ENCODE results near the gene TCF23. TPM values are rescaled to one million over a fixed set of nuclear protein-coding genes. Genes with fewer than 3 reads are reported as not detected.
"Not testable (repeated sequence)": the region's sequence is repeated elsewhere in the genome, so short reads cannot be mapped to it uniquely, and the experiment has no call there.

The TCF23 gene
- total RNA-seq, 1 experiment from 2014 or later: not detected

GRCh38 chr2:27184115-27184514, 35.3 kb downstream of the TCF23 start:
- no peak for DNase-seq (ENCODE audit: extremely low read depth, low read depth)

DNA sequence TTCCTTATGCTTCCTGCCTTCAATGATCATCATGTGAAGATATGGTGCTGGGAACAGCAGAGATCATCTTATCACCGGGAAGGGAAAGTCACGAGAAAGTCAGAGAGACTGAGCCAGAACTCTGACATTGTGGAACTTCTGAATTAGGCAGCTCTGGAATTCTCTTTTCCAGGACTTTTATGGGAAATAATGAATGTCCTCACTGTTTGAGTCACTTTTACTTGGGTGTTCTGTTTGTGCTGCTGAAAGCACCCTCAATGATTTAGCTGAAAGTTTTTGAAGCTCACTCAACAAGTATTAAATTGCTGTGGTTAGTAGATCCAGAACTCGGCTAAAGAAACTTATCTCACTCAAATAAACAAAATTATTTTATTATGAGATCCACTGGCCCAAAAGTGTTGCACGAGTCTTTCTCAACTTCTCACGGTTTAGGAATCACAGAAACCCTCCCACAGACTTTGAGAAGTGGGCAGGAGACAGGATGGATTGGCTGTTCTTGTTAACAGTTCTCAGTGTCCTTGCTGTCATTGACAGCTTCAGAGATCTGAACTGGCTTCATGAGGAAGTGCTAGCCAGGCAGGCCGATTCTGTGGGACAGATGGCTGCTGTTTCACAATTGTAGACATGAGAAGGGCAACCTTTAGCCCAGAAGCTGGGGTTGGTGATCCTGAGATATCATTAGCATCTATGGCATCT, 36.7 kb downstream of the TCF23 start:
- DNase-seq (ENCODE audit: extremely low read depth, low read depth): no peak

- DNase-seq (ENCODE audit: extremely low read depth, low read depth): no peak
These were observed 38.0 kb downstream of the TCF23 start for GRCh38 chr2:27186613-27187345.

GRCh38 chr2:27189989-27190388, 41.2 kb downstream of the TCF23 start:
- no peak for DNase-seq (ENCODE audit: extremely low read depth, low read depth)

GRCh38 chr2:27191070-27191829, 42.4 kb downstream of the TCF23 start:
- peak; percentile 65 for DNase-seq (ENCODE audit: extremely low read depth, low read depth)

DNA sequence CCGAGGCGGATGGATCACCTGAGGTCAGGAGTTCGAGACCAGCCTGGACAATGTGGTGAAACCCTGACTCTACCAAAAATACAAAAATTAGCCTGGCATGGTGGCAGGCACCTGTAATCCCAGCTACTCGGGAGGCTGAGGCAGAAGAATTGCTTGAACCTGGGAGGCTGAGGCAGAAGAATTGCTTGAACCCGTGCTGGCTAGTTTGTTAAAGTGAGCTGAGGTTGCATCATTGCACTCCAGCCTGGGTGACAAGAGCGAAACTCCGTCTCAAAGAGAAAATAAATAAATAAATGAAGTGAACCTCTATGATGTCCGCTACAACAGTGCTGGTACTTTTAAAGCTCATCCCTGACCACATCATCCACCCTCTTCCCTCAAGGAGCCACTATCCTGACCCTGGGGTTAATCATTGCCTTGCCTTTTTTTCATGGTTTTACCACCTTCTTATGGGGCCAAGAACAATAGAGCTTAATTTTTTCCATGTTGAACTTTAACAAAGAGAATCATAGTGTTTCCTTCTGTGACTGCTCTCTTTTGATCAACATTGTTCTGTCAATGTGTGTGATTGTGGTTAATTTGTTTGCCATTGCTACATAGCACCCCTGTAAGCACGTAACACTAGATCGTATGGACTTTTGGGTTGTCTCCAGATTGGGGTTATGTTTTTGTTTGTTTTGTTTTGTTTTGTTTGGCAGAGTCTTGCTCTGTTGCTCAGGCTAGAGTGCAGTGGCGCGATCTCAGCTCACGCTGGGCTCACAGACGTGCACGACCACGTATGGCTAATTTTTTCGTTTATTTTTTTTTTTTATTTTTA, 45.9 kb downstream of the TCF23 start:
- DNase-seq (ENCODE audit: extremely low read depth, low read depth): peak; percentile 37

GRCh38 chr2:27195799-27196198, 47.0 kb downstream of the TCF23 start:
- not testable (repeated sequence) for DNase-seq (ENCODE audit: extremely low read depth, low read depth)

GRCh38 chr2:27198068-27198467, 49.3 kb downstream of the TCF23 start:
- DNase-seq (ENCODE audit: extremely low read depth, low read depth): not testable (repeated sequence)

- no peak for DNase-seq (ENCODE audit: extremely low read depth, low read depth)
These were observed 49.8 kb downstream of the TCF23 start for GRCh38 chr2:27198627-27199026.

DNA sequence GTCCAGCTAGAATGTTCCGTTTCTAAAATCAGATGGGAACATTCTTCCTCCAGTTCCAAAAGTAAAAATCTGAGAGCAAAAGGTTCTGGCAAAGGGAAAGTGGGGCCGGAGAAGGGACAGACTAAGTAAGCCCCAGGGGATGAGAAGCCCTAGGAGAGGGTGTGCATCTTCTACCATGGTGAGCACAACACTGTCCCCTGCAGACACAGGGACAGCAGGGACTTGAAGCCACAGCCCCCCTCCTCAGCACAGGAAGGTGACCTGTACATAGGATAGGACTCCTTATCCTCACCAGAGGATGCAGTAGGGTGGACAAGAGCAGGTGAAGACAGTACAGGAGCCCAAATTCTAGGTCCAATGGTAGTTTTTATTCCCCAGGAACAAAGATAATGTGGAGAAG, 50.4 kb downstream of the TCF23 start:
- DNase-seq (ENCODE audit: extremely low read depth, low read depth): no peak

DNA sequence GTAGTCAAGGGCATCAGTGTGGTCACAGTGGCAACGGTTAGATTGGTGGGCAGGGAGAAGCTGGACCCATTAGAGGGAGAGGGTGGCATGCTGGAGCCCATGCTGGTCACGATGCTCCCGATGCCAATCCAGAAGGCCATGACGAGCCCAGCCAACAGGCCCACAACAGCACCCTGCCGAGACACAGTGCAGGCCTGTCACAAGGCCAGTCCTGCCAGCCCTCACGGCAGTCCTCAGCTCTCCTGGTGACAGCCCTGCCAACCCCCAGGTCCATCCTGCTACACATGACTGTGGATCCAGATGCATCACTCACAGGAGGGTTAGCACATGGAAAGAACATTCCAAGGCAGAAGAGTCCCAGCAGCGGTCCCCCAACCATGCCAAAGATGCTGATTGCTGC, 52.9 kb downstream of the TCF23 start:
- no peak for DNase-seq (ENCODE audit: extremely low read depth, low read depth)

DNA sequence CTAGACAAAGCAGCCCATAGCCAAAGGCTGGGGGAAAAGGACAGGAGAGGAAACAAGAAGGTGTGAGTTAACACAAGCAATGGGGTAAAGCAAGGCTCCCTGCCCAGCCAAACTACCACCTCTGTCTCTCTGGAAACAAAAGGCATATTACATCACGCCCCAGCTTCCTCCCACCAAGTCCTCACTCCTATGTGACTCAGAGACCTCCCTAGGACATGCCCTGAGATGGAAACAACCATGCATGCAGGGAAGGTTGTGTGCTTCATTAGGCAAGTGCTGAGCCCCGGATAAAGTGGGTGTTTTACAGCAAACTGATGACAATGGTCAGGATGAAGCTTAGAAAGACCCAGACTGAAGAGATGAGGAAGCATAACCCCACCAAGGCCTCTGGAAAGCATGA, 54.0 kb downstream of the TCF23 start:
- DNase-seq (ENCODE audit: extremely low read depth, low read depth): no peak

GRCh38 chr2:27203741-27204140, 54.9 kb downstream of the TCF23 start:
- DNase-seq (ENCODE audit: extremely low read depth, low read depth): no peak

DNA sequence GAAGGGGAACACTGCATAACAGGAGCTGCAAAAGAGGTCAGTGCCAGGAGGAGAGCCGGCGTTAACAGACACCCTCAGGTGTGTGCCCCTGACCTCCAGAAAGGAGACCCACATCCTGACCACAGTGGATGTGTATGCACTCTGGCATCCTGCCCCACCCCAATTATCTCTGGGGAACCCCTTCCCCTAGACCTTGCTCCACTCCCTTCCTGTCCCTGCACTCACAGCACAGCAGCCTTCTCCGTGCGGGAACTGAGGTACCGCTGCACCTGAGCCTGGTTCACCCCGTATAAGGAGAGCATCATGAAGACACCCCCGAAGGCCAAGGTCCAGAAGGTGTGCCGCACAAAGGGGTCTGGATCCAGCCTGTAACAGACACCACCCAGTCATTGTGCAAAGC, 55.8 kb downstream of the TCF23 start:
- DNase-seq (ENCODE audit: extremely low read depth, low read depth): no peak

- no peak for DNase-seq (ENCODE audit: extremely low read depth, low read depth)
These were observed 56.4 kb downstream of the TCF23 start for GRCh38 chr2:27205206-27205605.

DNA sequence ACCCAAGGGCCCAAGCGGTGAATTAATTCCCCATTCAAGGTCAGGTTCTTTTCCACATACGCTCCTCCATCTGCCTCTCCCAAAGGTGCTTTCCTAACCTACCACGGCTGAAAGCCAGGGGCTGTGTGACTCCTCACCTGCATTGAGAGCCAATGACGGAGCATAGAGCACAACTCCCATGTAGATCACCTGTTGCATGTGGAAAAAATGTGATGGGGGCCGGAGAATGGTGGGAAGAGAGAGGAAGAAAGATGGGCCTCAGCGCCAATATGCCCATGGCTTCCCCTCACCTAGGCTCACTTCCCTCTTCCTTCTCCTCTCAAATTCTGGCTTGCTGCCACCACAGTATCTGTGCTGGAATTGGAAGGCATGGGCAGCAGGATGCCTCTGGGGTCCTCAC, 57.5 kb downstream of the TCF23 start:
- DNase-seq (ENCODE audit: extremely low read depth, low read depth): no peak

Other genes starting within 250 kb of the TCF23 start
- gene MAPRE3, start 178.4 kb upstream of the TCF23 start, total RNA-seq (2014; rRNA removed; shearing (Covaris generic)): 4.0 and 5.1 TPM in 2 replicates
- 32.0 and 36.3 TPM in 2 replicates for gene TMEM214, start 116.0 kb upstream of the TCF23 start, total RNA-seq (2014; rRNA removed; shearing (Covaris generic))
- 35.4 and 39.5 TPM in 2 replicates for gene AGBL5, start 97.3 kb upstream of the TCF23 start, total RNA-seq (2014; rRNA removed; shearing (Covaris generic))
- 255 and 293 TPM in 2 replicates for gene OST4, start 77.3 kb upstream of the TCF23 start, total RNA-seq (2014; rRNA removed; shearing (Covaris generic))
- gene EMILIN1, start 70.4 kb upstream of the TCF23 start, total RNA-seq (2014; rRNA removed; shearing (Covaris generic)): 0.22 TPM in 1 of 2 replicates, not detected in the other
- 1.2 and 1.7 TPM in 2 replicates for gene KHK, start 62.2 kb upstream of the TCF23 start, total RNA-seq (2014; rRNA removed; shearing (Covaris generic))
- 43.2 and 45.2 TPM in 2 replicates for gene CGREF1, start 29.9 kb upstream of the TCF23 start, total RNA-seq (2014; rRNA removed; shearing (Covaris generic))
- 1.4 and 1.7 TPM in 2 replicates for gene ABHD1, start 25.2 kb upstream of the TCF23 start, total RNA-seq (2014; rRNA removed; shearing (Covaris generic))
- 52.5 and 53.3 TPM in 2 replicates for gene PREB, start 14.4 kb upstream of the TCF23 start, total RNA-seq (2014; rRNA removed; shearing (Covaris generic))
- not detected in 2 replicates for gene PRR30, start 9.6 kb upstream of the TCF23 start, total RNA-seq (2014; rRNA removed; shearing (Covaris generic))
- gene ATRAID, start 63.0 kb downstream of the TCF23 start, total RNA-seq (2014; rRNA removed; shearing (Covaris generic)): 219 and 271 TPM in 2 replicates
- 49.7 and 51.8 TPM in 2 replicates for gene SLC5A6, start 63.3 kb downstream of the TCF23 start, total RNA-seq (2014; rRNA removed; shearing (Covaris generic))
- gene CAD, start 68.4 kb downstream of the TCF23 start, total RNA-seq (2014; rRNA removed; shearing (Covaris generic)): 34.1 and 38.5 TPM in 2 replicates
- 0.50 and 0.75 TPM in 2 replicates for gene SLC30A3, start 114.0 kb downstream of the TCF23 start, total RNA-seq (2014; rRNA removed; shearing (Covaris generic))
- not detected in 2 replicates for gene DNAJC5G, start 126.4 kb downstream of the TCF23 start, total RNA-seq (2014; rRNA removed; shearing (Covaris generic))
- gene TRIM54, start 133.4 kb downstream of the TCF23 start, total RNA-seq (2014; rRNA removed; shearing (Covaris generic)): 0.12 TPM in 1 of 2 replicates, not detected in the other
- 4.6 and 6.8 TPM in 2 replicates for gene UCN, start 159.4 kb downstream of the TCF23 start, total RNA-seq (2014; rRNA removed; shearing (Covaris generic))
- gene MPV17, start 174.1 kb downstream of the TCF23 start, total RNA-seq (2014; rRNA removed; shearing (Covaris generic)): 77.5 and 83.6 TPM in 2 replicates
- 59.8 and 66.5 TPM in 2 replicates for gene GTF3C2, start 207.8 kb downstream of the TCF23 start, total RNA-seq (2014; rRNA removed; shearing (Covaris generic))
- gene EIF2B4, start 221.3 kb downstream of the TCF23 start, total RNA-seq (2014; rRNA removed; shearing (Covaris generic)): 28.7 and 31.2 TPM in 2 replicates
- gene SNX17, start 221.6 kb downstream of the TCF23 start, total RNA-seq (2014; rRNA removed; shearing (Covaris generic)): 80.9 and 88.7 TPM in 2 replicates
- gene ZNF513, start 231.7 kb downstream of the TCF23 start, total RNA-seq (2014; rRNA removed; shearing (Covaris generic)): 7.0 and 7.3 TPM in 2 replicates

Measured in NCI-H460 (cell line).